GM12865 (cell line): ENCODE data around the gene KDSR.

Experiments used
- DNase-seq: peaks from one replicate; pipeline ENCODE4 v3.0.0; 2010; ENCODE audit warnings: low read depth
- H3K4me3 ChIP-seq: 2 replicates; pipeline ENCODE4 v1.5.1; 2011; ENCODE audit warnings: mild to moderate bottlenecking, low read depth, low read length, control low read depth
- TF ChIP-seq, protein P1 (sequence below): IDR thresholded peaks from 2 replicates; pipeline ENCODE4 v1.5.1; 2011; ENCODE audit warnings: low read length, control low read depth, low read depth, inconsistent platforms; ENCODE audit not compliant: insufficient read depth; ENCODE audit errors: missing control alignments

The KDSR gene

GRCh38 chr18:63379639-63379962 lies 12.6 kb upstream of the KDSR start:
- no peak overlapping the region for H3K4me3 ChIP-seq
- TF ChIP-seq, protein P1, sequence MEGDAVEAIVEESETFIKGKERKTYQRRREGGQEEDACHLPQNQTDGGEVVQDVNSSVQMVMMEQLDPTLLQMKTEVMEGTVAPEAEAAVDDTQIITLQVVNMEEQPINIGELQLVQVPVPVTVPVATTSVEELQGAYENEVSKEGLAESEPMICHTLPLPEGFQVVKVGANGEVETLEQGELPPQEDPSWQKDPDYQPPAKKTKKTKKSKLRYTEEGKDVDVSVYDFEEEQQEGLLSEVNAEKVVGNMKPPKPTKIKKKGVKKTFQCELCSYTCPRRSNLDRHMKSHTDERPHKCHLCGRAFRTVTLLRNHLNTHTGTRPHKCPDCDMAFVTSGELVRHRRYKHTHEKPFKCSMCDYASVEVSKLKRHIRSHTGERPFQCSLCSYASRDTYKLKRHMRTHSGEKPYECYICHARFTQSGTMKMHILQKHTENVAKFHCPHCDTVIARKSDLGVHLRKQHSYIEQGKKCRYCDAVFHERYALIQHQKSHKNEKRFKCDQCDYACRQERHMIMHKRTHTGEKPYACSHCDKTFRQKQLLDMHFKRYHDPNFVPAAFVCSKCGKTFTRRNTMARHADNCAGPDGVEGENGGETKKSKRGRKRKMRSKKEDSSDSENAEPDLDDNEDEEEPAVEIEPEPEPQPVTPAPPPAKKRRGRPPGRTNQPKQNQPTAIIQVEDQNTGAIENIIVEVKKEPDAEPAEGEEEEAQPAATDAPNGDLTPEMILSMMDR: no peak
- DNase-seq: no peak

DNA sequence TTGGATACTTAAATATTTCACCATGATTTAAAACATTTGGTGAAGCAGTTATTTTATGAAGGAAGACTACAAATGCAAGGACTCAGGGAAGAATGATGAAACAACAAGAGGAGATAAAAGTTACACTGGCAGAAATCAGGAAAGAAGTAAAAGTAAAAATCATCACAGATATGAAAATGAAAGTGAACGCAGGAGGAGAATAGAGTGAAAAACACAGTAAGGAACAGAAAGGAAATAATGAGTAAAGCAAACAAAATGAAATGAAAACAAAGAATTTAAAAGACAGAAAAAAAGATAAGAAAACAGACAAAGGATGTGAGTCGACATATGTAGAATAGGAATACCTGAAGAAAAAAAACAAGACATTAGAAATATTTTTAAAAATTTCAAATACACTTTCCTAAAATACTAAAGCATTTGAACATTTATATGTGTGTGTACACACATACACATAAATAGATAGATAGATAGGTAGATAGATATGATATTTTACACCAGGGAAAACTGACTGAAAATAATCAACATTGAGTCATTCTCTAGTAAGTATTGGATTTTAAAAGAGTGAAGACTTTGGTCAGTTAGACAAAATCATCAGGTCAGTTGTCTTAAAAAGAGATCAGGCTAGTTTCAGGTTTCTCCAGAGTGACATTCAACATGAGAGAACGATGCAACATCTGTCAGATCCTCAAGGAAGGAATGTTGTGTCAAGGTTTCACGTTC lies 12.1 kb upstream of the KDSR start:
- H3K4me3 ChIP-seq: peak overlapping the region; percentile 21
- TF ChIP-seq, protein P1: no peak
- DNase-seq: peak; percentile 24

- TF ChIP-seq, protein P1: no peak
- H3K4me3 ChIP-seq: no peak overlapping the region
- DNase-seq: no peak
These were observed 10.4 kb upstream of the KDSR start for GRCh38 chr18:63377275-63377980.

DNA sequence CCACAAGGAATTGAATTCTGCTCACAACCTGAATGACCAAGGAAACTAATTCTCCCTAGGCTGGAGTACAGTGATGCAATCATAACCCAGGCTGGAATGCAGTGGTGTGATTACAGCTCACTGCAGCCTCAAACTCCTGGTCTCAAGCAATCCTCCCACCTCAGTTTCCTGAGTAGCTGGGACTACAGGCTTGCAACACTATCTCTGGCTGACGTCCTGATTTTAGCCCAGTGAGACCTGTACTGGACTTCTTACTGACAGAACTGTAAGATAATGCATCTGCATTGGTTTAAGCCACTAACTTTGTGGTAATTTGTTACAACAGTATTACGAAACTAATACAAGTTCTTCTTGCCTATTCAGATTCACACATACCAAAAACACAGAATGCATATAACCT lies 9.5 kb upstream of the KDSR start:
- TF ChIP-seq, protein P1: no peak
- no peak overlapping the region for H3K4me3 ChIP-seq
- no peak for DNase-seq

- no peak overlapping the region for H3K4me3 ChIP-seq
- TF ChIP-seq, protein P1: no peak
- no peak for DNase-seq
These were observed 7.5 kb upstream of the KDSR start for GRCh38 chr18:63374540-63374939.

- TF ChIP-seq, protein P1: no peak
- no peak for DNase-seq
- H3K4me3 ChIP-seq: no peak overlapping the region
These were observed 6.2 kb upstream of the KDSR start for GRCh38 chr18:63373161-63373560.

DNA sequence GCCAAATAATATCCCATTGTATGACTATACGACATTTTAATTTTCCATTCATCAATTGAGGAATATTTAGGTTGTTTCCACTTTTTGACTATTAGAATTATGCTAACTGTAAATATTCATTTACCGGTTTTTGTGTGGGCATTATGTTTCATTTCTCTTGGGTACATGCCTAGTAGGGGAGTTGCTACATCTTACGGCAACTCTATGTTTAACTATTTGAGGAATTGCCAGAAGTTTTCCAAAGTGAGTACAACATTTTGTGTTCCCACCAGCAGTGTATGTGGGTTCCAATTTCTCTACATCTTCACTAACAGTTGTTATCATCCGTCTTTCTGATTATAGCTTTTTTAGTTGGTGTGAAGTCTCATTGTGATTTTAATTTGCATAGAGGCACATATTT lies 1.6 kb upstream of the KDSR start:
- H3K4me3 ChIP-seq: no peak overlapping the region
- DNase-seq: no peak
- TF ChIP-seq, protein P1: no peak
